IMR-90 (cell line): ENCODE results near the gene GARS1. TPM values are rescaled to one million over a fixed set of nuclear protein-coding genes. Genes with fewer than 3 reads are reported as not detected.

Experiments used
- ATAC-seq: fragments of 200-7000 bp; cut with Tn5 transposase; 2 replicates; pipeline ENCODE4 v1.9.1; 2020; ENCODE audit warnings: low read depth, mild to moderate bottlenecking, moderate library complexity
- BruUV-seq: library from RNA; stranded (reverse); fragments of 400-500 nt; replicated peaks from 2 replicates; lab custom pipeline; 2021; lab: Mats Ljungman, UMichigan
- CTCF ChIA-PET: fragments of 300-600 bp; formaldehyde crosslinking; extraction: SDS; loops from one replicate; lab custom pipeline; 2021; ENCODE audit warnings: antibody characterized with exemption; lab: Yijun Ruan, JAX
- POLR2A ChIA-PET: fragments of 300-600 bp; sonication (Branson Sonifier 250); formaldehyde crosslinking; loops from one replicate; lab custom pipeline; 2022; ENCODE audit warnings: antibody characterized with exemption; ENCODE audit not compliant: unreplicated experiment; lab: Charles Lee
- DNase-seq: peaks from one replicate; pipeline ENCODE4 v3.0.0; 2013
- H2AFZ ChIP-seq: replicated peaks from 2 replicates; pipeline ENCODE3; 2013; ENCODE audit warnings: low read length, mild to moderate bottlenecking; ENCODE audit not compliant: poor library complexity
- H2AK5ac ChIP-seq: 2 replicates; pipeline ENCODE4 v1.6.1; 2013; ENCODE audit warnings: low read depth, low read length, inconsistent platforms
- H2AK9ac ChIP-seq: replicated peaks from 2 replicates; pipeline ENCODE3; 2013; ENCODE audit warnings: mild to moderate bottlenecking, low read depth, low read length, moderate library complexity; ENCODE audit not compliant: poor library complexity
- H2BK120ac ChIP-seq: 2 replicates; pipeline ENCODE4 v1.6.1; 2013; ENCODE audit warnings: low read depth, low read length, inconsistent platforms
- H2BK15ac ChIP-seq: 3 replicates; pipeline ENCODE4 v1.6.1; 2013; ENCODE audit warnings: low read depth, low read length, inconsistent platforms
- H2BK20ac ChIP-seq: 2 replicates; pipeline ENCODE4 v1.6.1; 2013; ENCODE audit warnings: low read depth, mild to moderate bottlenecking, inconsistent platforms, low read length, moderate library complexity
- H2BK5ac ChIP-seq: 2 replicates; pipeline ENCODE4 v1.6.1; 2013; ENCODE audit warnings: mild to moderate bottlenecking, low read depth, low read length, inconsistent platforms; ENCODE audit not compliant: poor library complexity, severe bottlenecking
- H3K14ac ChIP-seq: replicated peaks from 2 replicates; pipeline ENCODE4 v1.6.1; 2013; ENCODE audit warnings: low read depth, low read length, inconsistent platforms
- H3K18ac ChIP-seq: 2 replicates; pipeline ENCODE4 v1.6.1; 2013; ENCODE audit warnings: low read depth, low read length, control low read depth
- H3K23ac ChIP-seq: 2 replicates; pipeline ENCODE4 v1.6.1; 2013; ENCODE audit warnings: low read depth, low read length, inconsistent platforms
- H3K27ac ChIP-seq: 2 replicates; pipeline ENCODE4 v1.5.1; 2013; ENCODE audit warnings: mild to moderate bottlenecking, control low read depth, low read length; ENCODE audit not compliant: insufficient read depth
- H3K27me3 ChIP-seq: 2 replicates; pipeline ENCODE4 v1.6.1; 2013; ENCODE audit warnings: low read length; ENCODE audit not compliant: control insufficient read depth, insufficient read depth
- H3K36me3 ChIP-seq: 2 replicates; pipeline ENCODE4 v1.6.1; 2013; ENCODE audit warnings: low read length, mixed read lengths; ENCODE audit not compliant: control insufficient read depth, insufficient read depth
- H3K4ac ChIP-seq: 2 replicates; pipeline ENCODE4 v1.6.1; 2013; ENCODE audit warnings: low read depth, low read length, inconsistent platforms
- H3K4me1 ChIP-seq: 2 replicates; pipeline ENCODE4 v1.6.1; 2013; ENCODE audit warnings: low read length, mixed read lengths; ENCODE audit not compliant: control insufficient read depth, insufficient read depth
- H3K4me2 ChIP-seq: 2 replicates; pipeline ENCODE4 v1.6.1; 2013; ENCODE audit warnings: low read depth, mild to moderate bottlenecking, control low read depth, low read length, moderate library complexity
- H3K4me3 ChIP-seq: 2 replicates; pipeline ENCODE4 v1.5.1; 2013; ENCODE audit warnings: low read depth, mild to moderate bottlenecking, control low read depth, low read length, moderate library complexity; ENCODE audit not compliant: insufficient read depth
- H3K56ac ChIP-seq: 2 replicates; pipeline ENCODE4 v1.6.1; 2013; ENCODE audit warnings: low read length, inconsistent platforms; ENCODE audit not compliant: insufficient read depth; ENCODE audit errors: extremely low read depth
- H3K79me1 ChIP-seq, 2 experiments: 2 replicates each; pipeline ENCODE4 v1.6.1; 2013; ENCODE audit warnings: low read length in 2 of 2, inconsistent platforms in 1 of 2, low read depth in 1 of 2
- H3K9ac ChIP-seq: 2 replicates; pipeline ENCODE4 v1.6.1; 2013; ENCODE audit warnings: low read depth, low read length, control low read depth
- H3K9me1 ChIP-seq: 2 replicates; pipeline ENCODE4 v1.6.1; 2013; ENCODE audit warnings: low read length, inconsistent platforms; ENCODE audit not compliant: insufficient read depth
- H3K9me3 ChIP-seq: 2 replicates; pipeline ENCODE4 v1.6.1; 2013; ENCODE audit warnings: low read length; ENCODE audit not compliant: control insufficient read depth, insufficient read depth
- H4K20me1 ChIP-seq: 2 replicates; pipeline ENCODE4 v1.6.1; 2013; ENCODE audit warnings: low read length, inconsistent platforms; ENCODE audit not compliant: insufficient read depth
- H4K5ac ChIP-seq: 2 replicates; pipeline ENCODE4 v1.6.1; 2013; ENCODE audit warnings: mild to moderate bottlenecking, low read depth, low read length, control low read depth
- H4K8ac ChIP-seq, 2 experiments: 2 replicates each; pipeline ENCODE4 v1.6.1; 2013; ENCODE audit warnings: low read depth in 2 of 2, low read length in 2 of 2, control low read depth in 1 of 2, inconsistent platforms in 1 of 2
- H4K91ac ChIP-seq: 2 replicates; pipeline ENCODE4 v1.6.1; 2013; ENCODE audit warnings: low read depth, low read length, inconsistent platforms; ENCODE audit not compliant: insufficient read depth
- BHLHE40 ChIP-seq: fragments of 150-350 bp; IDR thresholded peaks from 2 replicates; pipeline ENCODE4 v1.6.1; 2016; ENCODE audit warnings: mild to moderate bottlenecking, low read depth, low read length
- MAFK ChIP-seq: IDR thresholded peaks from 2 replicates; pipeline ENCODE4 v1.6.1; 2012; ENCODE audit warnings: low read depth, low read length, improper control_type of control experiment
- POLR2A ChIP-seq: IDR thresholded peaks from 2 replicates; pipeline ENCODE4 v1.6.1; 2012; ENCODE audit warnings: mild to moderate bottlenecking, low read depth, low read length
- RAD21 ChIP-seq: IDR thresholded peaks from 2 replicates; pipeline ENCODE4 v1.6.1; 2012; ENCODE audit warnings: low read length, improper control_type of control experiment
- WGBS, 2 experiments: methylation state at CpG; one replicate each; pipeline versions ENCODE4 v1.1.5 to v1.1.7; 2013; ENCODE audit warnings: missing lambda C conversion rate in 2 of 2; ENCODE audit not compliant: insufficient read length in 1 of 2; ENCODE audit errors: extremely low coverage in 2 of 2; 5-methylcytosine and 5-hydroxymethylcytosine counted together
- dilution Hi-C: fragments of 300-500 bp; cut with HindIII; formaldehyde crosslinking; loops from one replicate; pipeline ENCODE4 v1.14.3; 2018; ENCODE audit warnings: low sequenced_read_pairs; ENCODE audit not compliant: unreplicated experiment
- in situ Hi-C: fragments of 300-500 bp; cut with MboI; formaldehyde crosslinking; loops from 3 replicates; pipeline ENCODE4 v1.14.3; 2019; ENCODE audit warnings: low sequenced_read_pairs, inconsistent platforms, mixed read lengths
- intact Hi-C: fragments of 100-400 bp; cut with micrococcal nuclease; formaldehyde crosslinking; loops from 2 replicates; pipeline ENCODE4 v1.10.0; 2022
- polyA plus RNA-seq, 3 experiments: library from polyadenylated mRNA; depleted of rRNA; stranded (reverse); fragments of >200 nt; gene quantifications; 2 replicates each; pipeline ENCODE4 v1.2.3, GENCODE V29; 2012; ENCODE audit warnings: low replicate concordance in 1 of 3
- total RNA-seq: library from RNA; depleted of rRNA; stranded (reverse); fragments of >200 nt; gene quantifications from 2 replicates; pipeline ENCODE4 v1.2.3, GENCODE V29; 2012

GARS1 gene
- total and polyA plus RNA-seq, 2 of the 4 experiments (the other 2 are of a cell fraction): 105 to 551 TPM

DNA sequence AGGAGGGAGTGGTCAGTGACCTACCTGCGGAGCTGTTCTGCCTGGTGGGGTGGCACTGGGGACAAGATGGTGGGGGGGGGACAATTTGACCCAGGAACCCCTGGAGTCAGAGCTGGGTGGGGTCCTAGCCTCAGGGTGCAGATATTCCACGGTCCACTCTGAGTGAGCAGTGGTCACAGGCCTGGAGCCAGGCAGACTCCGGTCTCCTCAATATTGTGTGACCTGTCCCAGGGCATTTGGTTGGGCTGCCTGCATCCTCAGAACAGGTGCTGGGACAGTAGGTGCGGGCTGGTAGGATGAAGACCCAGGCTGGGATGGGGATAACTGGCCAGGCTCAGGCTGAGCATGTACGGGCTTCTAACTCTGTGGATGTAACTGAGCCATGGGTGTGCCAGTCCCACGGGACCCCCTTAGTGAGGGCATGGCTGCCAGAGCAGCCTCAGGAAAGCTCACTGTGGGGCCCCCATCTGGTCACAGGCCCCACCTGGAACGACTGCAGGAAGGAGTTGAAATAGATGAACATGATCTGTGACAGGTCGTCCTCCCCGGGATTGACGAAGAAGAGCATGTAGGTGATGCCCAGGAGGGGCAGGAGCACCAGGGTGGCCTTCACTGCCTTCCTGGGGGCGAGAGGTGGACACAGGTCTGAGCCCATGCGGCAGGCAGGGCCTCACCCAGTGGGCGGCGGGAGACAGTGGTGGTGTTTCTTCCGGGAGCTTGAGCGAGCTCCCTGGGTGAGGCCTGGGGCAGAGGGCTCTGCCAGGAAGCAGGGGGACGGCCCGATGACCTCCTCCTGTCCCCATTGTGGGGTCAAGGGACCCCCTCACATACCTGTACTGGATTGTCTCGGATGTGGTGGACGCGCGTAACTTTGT is 60.7 kb downstream of the GARS1 start:
- ATAC-seq (no peak), DNase-seq (no peak)
- no peaks in the 10 kb centered on the region for H3K9me1 ChIP-seq
- H3K23ac ChIP-seq: no peak overlapping the region
- no TSS peak for BruUV-seq
- no peak overlapping the region for H3K4me3 ChIP-seq
- no peak overlapping the region for H2BK20ac ChIP-seq
- dilution Hi-C loops (no loop called here), intact Hi-C loops (no loop called here), in situ Hi-C loops (no loop called here)
- no peak overlapping the region for H3K9ac ChIP-seq
- H4K91ac ChIP-seq: no peak overlapping the region
- WGBS, 2 experiments: 78% methylated on average over 8 of the region's 22 CpGs; no CpG with 5 or more reads in 1 of the 2 experiments
- H3K4me1 ChIP-seq: no peaks in the 10 kb centered on the region
- H3K18ac ChIP-seq: no peak overlapping the region
- POLR2A ChIA-PET: no interaction called here
- H3K79me1 ChIP-seq: no peaks in the 10 kb centered on the region
- H3K27ac ChIP-seq: no peak overlapping the region
- H3K56ac ChIP-seq: no peak overlapping the region
- no peak overlapping the region for H3K4me2 ChIP-seq
- H2AFZ ChIP-seq: no peak overlapping the region
- no peak overlapping the region for H3K14ac ChIP-seq
- CTCF ChIA-PET: no interaction called here
- H3K27me3 ChIP-seq: peaks cover 4% of the 10 kb centered on the region
- TF ChIP-seq POLR2A (no peak), BHLHE40 (no peak), MAFK (no peak), RAD21 (no peak)
- H3K36me3 ChIP-seq: no peaks in the 10 kb centered on the region
- H3K4ac ChIP-seq: no peak overlapping the region
- H2AK5ac ChIP-seq: no peak overlapping the region
- no peak overlapping the region for H2BK120ac ChIP-seq
- no peak overlapping the region for H4K5ac ChIP-seq
- no peak overlapping the region for H2BK15ac ChIP-seq
- H2BK5ac ChIP-seq: no peak overlapping the region
- no peak overlapping the region for H2AK9ac ChIP-seq
- H4K8ac ChIP-seq: no peak overlapping the region
- H4K20me1 ChIP-seq: no peaks in the 10 kb centered on the region
- no peaks in the 10 kb centered on the region for H3K9me3 ChIP-seq
